ENCODE measurements around the gene ACTMAP. TPM values are rescaled to one million over a fixed set of nuclear protein-coding genes. Genes with fewer than 3 reads are reported as not detected.

The ACTMAP gene
- total RNA-seq, 4 donors from 2014 or later: 4.2 to 14.6 (median 6.2) TPM

- Histone ChIP-seq H3K4me3 (peak overlapping the region; percentile 64 to 90 (median 85)), H3K4me1 (peaks cover 39 to 50% of the 10 kb centered on the region in 2 donors), H3K9me3 (no peaks in the 10 kb centered on the region), H3K27me3 (no peaks in the 10 kb centered on the region), H3K36me3 (peaks cover 0 to 8% of the 10 kb centered on the region in 2 donors), H3K27ac (peak overlapping the region; percentile 89 to 98 (median 92))
- intact Hi-C loops (cut with DNase I; ENCODE audit: low total_unique reads): loop anchor here (5.0 to 10.0 kb wide), 2 partner anchors 273 to 295 kb away; partner anchors contain the start of gene SERTAD3
- no peak for TF ChIP-seq POLR2A (IDR thresholded peaks at IDR 0.05)
- no peak for TF ChIP-seq CTCF (IDR thresholded peaks at IDR 0.05 in 4 of 5, conservative IDR thresholded peaks at IDR 0.05 in 1 of 5)
- no peak for ATAC-seq
- in situ Hi-C loops (cut with MboI; ENCODE audit: low sequenced_read_pairs in 4 of 4): no loop called here
- DNase-seq: peak in 1 of 2 donors; percentile 46
These were observed 32.9 kb downstream of the ACTMAP start for GRCh38 chr19:40717325-40717879.

GRCh38 chr19:40716482-40717324 lies 33.6 kb downstream of the ACTMAP start, which contains the start of the genes COQ8B and ITPKC:
COQ8B (minus strand) TSS chr19:40716886; CDS start chr19:40714632, 2,254 bp downstream.
ITPKC (plus strand) TSS chr19:40717112; CDS start chr19:40717136, 24 bp downstream.
- TF ChIP-seq CTCF (IDR thresholded peaks at IDR 0.05 in 4 of 5, conservative IDR thresholded peaks at IDR 0.05 in 1 of 5): peak in 2 of 5 experiments; percentile 34 to 47
- peak; percentile 93 to 94 for TF ChIP-seq POLR2A (IDR thresholded peaks at IDR 0.05)
- DNase-seq (peak; percentile 98 to 99), ATAC-seq (peak; percentile 67 to 68)
- peaks cover 0 to 12% of the 10 kb centered on the region in 2 donors for H3K36me3 ChIP-seq
- no peaks in the 10 kb centered on the region for H3K27me3 ChIP-seq
- in situ Hi-C loops (cut with MboI; ENCODE audit: low sequenced_read_pairs in 4 of 4): no loop called here
- H3K4me3 ChIP-seq: peak within 1 kb of the TSS; percentile 64 to 90 (median 85)
- intact Hi-C loops (cut with DNase I; ENCODE audit: low total_unique reads): loop anchor here (1.0 to 10.0 kb wide), 3 partner anchors 83 to 294 kb away; partner anchors contain the start of genes EGLN2 and SERTAD3
- H3K4me1 ChIP-seq: peaks cover 35 to 46% of the 10 kb centered on the region in 2 donors
- H3K27ac ChIP-seq: peak within 1 kb of the TSS; percentile 89 to 98 (median 92)
- H3K9me3 ChIP-seq: no peaks in the 10 kb centered on the region

GRCh38 chr19:40716031-40716481 lies 34.2 kb downstream of the ACTMAP start:
- Histone ChIP-seq H3K36me3 (peaks cover 0 to 18% of the 10 kb centered on the region in 2 donors), H3K27ac (peak overlapping the region; percentile 89 to 98 (median 92)), H3K4me1 (peaks cover 28 to 40% of the 10 kb centered on the region in 2 donors), H3K27me3 (no peaks in the 10 kb centered on the region), H3K9me3 (no peaks in the 10 kb centered on the region), H3K4me3 (peak overlapping the region; percentile 64 to 90 (median 85))
- TF ChIP-seq CTCF (IDR thresholded peaks at IDR 0.05 in 4 of 5, conservative IDR thresholded peaks at IDR 0.05 in 1 of 5) (no peak), POLR2A (IDR thresholded peaks at IDR 0.05) (no peak)
- intact Hi-C loops (cut with DNase I; ENCODE audit: low total_unique reads) (loop anchor here (1.0 to 10.0 kb wide), 3 partner anchors 83 to 294 kb away; partner anchors contain the start of genes EGLN2 and SERTAD3), in situ Hi-C loops (cut with MboI; ENCODE audit: low sequenced_read_pairs in 4 of 4) (no loop called here)
- no peak for ATAC-seq
- DNase-seq: no peak

GRCh38 chr19:40714441-40715299 lies 35.6 kb downstream of the ACTMAP start:
- peak; percentile 41 for ATAC-seq
- no peaks in the 10 kb centered on the region for H3K9me3 ChIP-seq
- intact Hi-C loops (cut with DNase I; ENCODE audit: low total_unique reads): loop anchor here (1.0 to 10.0 kb wide), 5 partner anchors 24 to 292 kb away; partner anchors contain the start of genes NUMBL, RAB4B and SERTAD3
- in situ Hi-C loops (cut with MboI; ENCODE audit: low sequenced_read_pairs in 4 of 4): no loop called here
- no peaks in the 10 kb centered on the region for H3K27me3 ChIP-seq
- peaks cover 18 to 27% of the 10 kb centered on the region in 2 donors for H3K4me1 ChIP-seq
- TF ChIP-seq POLR2A (IDR thresholded peaks at IDR 0.05) (no peak), CTCF (IDR thresholded peaks at IDR 0.05 in 4 of 5, conservative IDR thresholded peaks at IDR 0.05 in 1 of 5) (peak in 1 of 5 experiments; percentile 6)
- H3K4me3 ChIP-seq: peak overlapping the region; percentile 64 to 90 (median 85)
- peak; percentile 87 to 92 for DNase-seq
- H3K27ac ChIP-seq: peak overlapping the region; percentile 89 to 98 (median 92)
- H3K36me3 ChIP-seq: peaks cover 0 to 32% of the 10 kb centered on the region in 2 donors

All from gastrocnemius medialis (tissue), 4 donors.